HG02588 (cell line): ENCODE measurements around the gene RPL37A.

Source experiments
- ATAC-seq: cut with Tn5 transposase; IDR thresholded peaks from one replicate; pipeline ENCODE4 v1.9.1; 2021; ENCODE audit warnings: mild to moderate bottlenecking, moderate library complexity; ENCODE audit not compliant: unreplicated experiment

RPL37A gene

DNA sequence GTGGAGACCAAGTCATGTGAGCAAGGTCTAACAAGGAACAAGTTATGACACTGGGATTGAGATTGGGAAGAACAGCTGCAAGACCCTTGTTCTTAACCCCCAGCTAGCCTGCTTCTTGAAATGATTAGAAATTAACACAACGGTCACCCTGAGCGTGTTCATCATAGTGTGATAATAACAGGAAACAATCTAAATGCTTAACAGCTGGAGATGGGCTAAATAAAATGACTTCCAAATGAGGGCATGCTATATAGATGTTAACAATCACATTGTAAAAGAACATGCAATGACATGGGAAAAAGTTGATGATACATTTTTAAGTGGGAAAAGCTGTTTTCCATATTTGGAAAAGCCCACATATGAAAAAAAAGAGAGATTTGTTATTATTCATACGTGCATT lies 47.6 kb downstream of the RPL37A start:
- ATAC-seq, result no peak

- no peak for ATAC-seq
These were observed 48.2 kb downstream of the RPL37A start for GRCh38 chr2:216546641-216547403.

GRCh38 chr2:216548901-216549331 lies 50.3 kb downstream of the RPL37A start:
- no peak for ATAC-seq

- no peak for ATAC-seq
These were observed 51.5 kb downstream of the RPL37A start for GRCh38 chr2:216549926-216550690.

- ATAC-seq, result no peak
These were observed 52.8 kb downstream of the RPL37A start for GRCh38 chr2:216551234-216552068.

DNA sequence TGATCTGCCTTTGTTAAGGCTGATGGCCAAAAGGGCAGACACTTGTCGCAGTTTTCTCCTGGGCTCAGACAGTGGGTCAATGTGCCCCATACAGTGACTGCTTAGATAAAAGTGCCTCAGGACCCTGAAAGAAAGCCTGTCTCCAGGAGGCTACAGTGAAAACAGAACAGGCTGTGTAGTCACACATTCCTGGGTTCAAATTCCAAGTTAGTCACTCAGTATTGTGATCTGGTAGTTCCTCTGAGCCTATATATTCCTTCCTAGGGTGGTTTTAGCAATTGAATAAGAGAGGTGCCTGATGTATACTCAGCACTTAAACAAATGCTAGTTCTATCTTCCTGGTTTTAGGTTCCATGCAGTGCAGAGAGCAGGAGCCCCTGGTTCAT lies 54.4 kb downstream of the RPL37A start:
- no peak for ATAC-seq
